K562 (cell line): ENCODE measurements around the gene CHAD. TPM values are rescaled to one million over a fixed set of nuclear protein-coding genes. Genes with fewer than 3 reads are reported as not detected.
A peak's percentile ranks its signal among the peaks of the same experiment; 100 is the strongest.

Source experiments
- CTBP1 ChIP-seq: fragments of 450-650 bp; IDR thresholded peaks from 2 replicates; pipeline ENCODE4 v1.6.1; 2016; ENCODE audit warnings: borderline replicate concordance
- DMBX1 ChIP-seq: fragments of 250-450 bp; sonication (Bioruptor Pico); IDR thresholded peaks from 2 replicates; pipeline ENCODE4 v1.8.0; 2022; ENCODE audit warnings: inconsistent platforms, mild to moderate bottlenecking, moderate library complexity, borderline replicate concordance
- E2F3 ChIP-seq: fragments of 250-450 bp; sonication (Bioruptor Pico); IDR thresholded peaks from 2 replicates; pipeline ENCODE4 v1.4.0; 2020; ENCODE audit warnings: mild to moderate bottlenecking
- HMG20B ChIP-seq: fragments of 250-450 bp; sonication (Bioruptor Pico); IDR thresholded peaks from 2 replicates; pipeline ENCODE4 v1.5.0; 2021; ENCODE audit warnings: mild to moderate bottlenecking
- IFI16 ChIP-seq: fragments of 250-450 bp; sonication (Bioruptor Pico); IDR thresholded peaks from 2 replicates; pipeline ENCODE4 v2.1.2; 2022; ENCODE audit warnings: mild to moderate bottlenecking, inconsistent platforms
- ILK ChIP-seq: fragments of 450-650 bp; IDR thresholded peaks from 2 replicates; pipeline ENCODE4 v1.6.1; 2016; ENCODE audit warnings: missing genetic modification characterization, low read depth, mild to moderate bottlenecking, missing compliant biosample characterization, moderate library complexity, borderline replicate concordance
- MCM2 ChIP-seq: fragments of 450-650 bp; IDR thresholded peaks from 2 replicates; pipeline ENCODE4 v1.6.1; 2017; ENCODE audit warnings: low read depth, mild to moderate bottlenecking
- MCM7 ChIP-seq, 2 experiments: fragments of 450-650 bp; IDR thresholded peaks; 2 replicates each; pipeline ENCODE4 v1.6.1; 2016 to 2018
- MECOM ChIP-seq: fragments of 250-450 bp; sonication (Bioruptor Pico); IDR thresholded peaks from 2 replicates; pipeline ENCODE4 v1.8.0; 2022; ENCODE audit warnings: inconsistent platforms
- MEF2A ChIP-seq: IDR thresholded peaks from 2 replicates; pipeline ENCODE4 v1.6.1; 2011; ENCODE audit warnings: low read depth, mild to moderate bottlenecking, low read length, moderate library complexity; ENCODE audit not compliant: control insufficient read depth
- NR1H2 ChIP-seq: sonication (generic); formaldehyde crosslinking; IDR thresholded peaks from 2 replicates; pipeline ENCODE4 v1.4.0; 2020; ENCODE audit warnings: mild to moderate bottlenecking, missing genetic modification reagents
- NUFIP1 ChIP-seq: fragments of 450-650 bp; IDR thresholded peaks from 2 replicates; pipeline ENCODE4 v1.6.1; 2018; ENCODE audit not compliant: partially characterized antibody
- SMARCA4 ChIP-seq: fragments of 450-650 bp; IDR thresholded peaks from 2 replicates; pipeline ENCODE4 v1.6.1; 2016
- SREBF2 ChIP-seq: sonication (generic); formaldehyde crosslinking; IDR thresholded peaks from 2 replicates; pipeline ENCODE4 v1.4.0; 2020; ENCODE audit warnings: mild to moderate bottlenecking, missing genetic modification reagents
- SUPT5H ChIP-seq: fragments of 450-650 bp; IDR thresholded peaks from 2 replicates; pipeline ENCODE4 v1.6.1; 2016
- XRCC4 ChIP-seq: IDR thresholded peaks from one replicate; pipeline ENCODE4 v1.6.1; 2011; ENCODE audit not compliant: insufficient read depth, insufficient read length; ENCODE audit errors: extremely low read depth
- ZBTB17 ChIP-seq: fragments of 450-650 bp; formaldehyde crosslinking; IDR thresholded peaks from 2 replicates; pipeline ENCODE4 v1.4.0; 2020; ENCODE audit warnings: mild to moderate bottlenecking
- ZNF232 ChIP-seq: sonication (generic); formaldehyde crosslinking; IDR thresholded peaks from 2 replicates; pipeline ENCODE4 v1.8.0; 2022; ENCODE audit warnings: mild to moderate bottlenecking, missing genetic modification reagents
- ZNF668 ChIP-seq: fragments of 250-450 bp; sonication (Bioruptor Pico); IDR thresholded peaks from 2 replicates; pipeline ENCODE4 v1.8.0; 2022; ENCODE audit warnings: mild to moderate bottlenecking, inconsistent platforms
- polyA plus RNA-seq, 8 experiments: library from polyadenylated mRNA; depleted of rRNA in 4 of 8; stranded (reverse) in 5 of 8; unstranded in 3 of 8; fragments of >200 nt; fragmentation: Nextera tagmentation in 2 of 8; fragmentation: Illumina TruSeq in 1 of 8; extraction: Ambion mirVana in 2 of 8; extraction: Trizol in 1 of 8; gene quantifications; 2 replicates each; pipeline versions ENCODE4 v1.2.1 to v1.2.3, GENCODE V29; 2011 to 2014; ENCODE audit warnings: inconsistent platforms in 1 of 8, missing spikeins in 1 of 8
- total RNA-seq, 7 experiments: library from RNA; depleted of rRNA in 6 of 7; stranded (reverse); fragments of >200 nt in 6 of 7; fragmentation: Illumina TruSeq in 2 of 7; extraction: Trizol in 2 of 7; gene quantifications; 2 replicates each; pipeline versions ENCODE4 v1.2.1 to v1.2.3, GENCODE V29; 2011 to 2021; ENCODE audit warnings: low replicate concordance in 1 of 7
- TF ChIP-seq, protein P1 (sequence below): fragments of 450-650 bp; IDR thresholded peaks from 2 replicates; pipeline ENCODE4 v1.6.1; 2017; ENCODE audit warnings: mild to moderate bottlenecking, moderate library complexity
- TF ChIP-seq, protein P2 (sequence below), 3 experiments: fragments of 200-800 bp in 1 of 3; sonication (Bioruptor generic) in 1 of 3; sonication (generic) in 1 of 3; formaldehyde crosslinking in 1 of 3; IDR thresholded peaks; 2 replicates each; pipeline versions ENCODE4 v1.6.1 to v1.8.0; 2016 to 2022; ENCODE audit warnings: mild to moderate bottlenecking in 2 of 3, missing compliant biosample characterization in 2 of 3, missing genetic modification characterization in 2 of 3, missing genetic modification reagents in 1 of 3
- TF ChIP-seq, protein P3 (sequence below): sonication (generic); formaldehyde crosslinking; IDR thresholded peaks from 2 replicates; pipeline ENCODE4 v1.8.0; 2022; ENCODE audit warnings: mild to moderate bottlenecking, missing genetic modification reagents
- TF ChIP-seq, protein P4 (sequence below), 2 experiments: fragments of 450-650 bp; conservative IDR thresholded peaks; 2 replicates each; pipeline ENCODE4 v1.6.1; 2017; ENCODE audit warnings: mild to moderate bottlenecking in 2 of 2, moderate library complexity in 2 of 2
- TF ChIP-seq, protein P5 (sequence below), 2 experiments: fragments of 450-650 bp in 1 of 2; sonication (generic) in 1 of 2; formaldehyde crosslinking; conservative IDR thresholded peaks; 2 replicates each; pipeline versions ENCODE4 v1.4.0 to v1.8.1; 2020 to 2022; ENCODE audit warnings: mild to moderate bottlenecking in 1 of 2, missing genetic modification reagents in 1 of 2
- TF ChIP-seq, protein P6 (sequence below): fragments of 250-450 bp; sonication (Bioruptor Pico); IDR thresholded peaks from 2 replicates; pipeline ENCODE4 v1.8.0; 2021; ENCODE audit warnings: moderate library complexity, mild to moderate bottlenecking, inconsistent platforms

Gene CHAD
- total and polyA plus RNA-seq, 9 of the 15 experiments (the other 6 are each of a cell fraction or from before 2014, with no cell fraction given), result not detected

DNA sequence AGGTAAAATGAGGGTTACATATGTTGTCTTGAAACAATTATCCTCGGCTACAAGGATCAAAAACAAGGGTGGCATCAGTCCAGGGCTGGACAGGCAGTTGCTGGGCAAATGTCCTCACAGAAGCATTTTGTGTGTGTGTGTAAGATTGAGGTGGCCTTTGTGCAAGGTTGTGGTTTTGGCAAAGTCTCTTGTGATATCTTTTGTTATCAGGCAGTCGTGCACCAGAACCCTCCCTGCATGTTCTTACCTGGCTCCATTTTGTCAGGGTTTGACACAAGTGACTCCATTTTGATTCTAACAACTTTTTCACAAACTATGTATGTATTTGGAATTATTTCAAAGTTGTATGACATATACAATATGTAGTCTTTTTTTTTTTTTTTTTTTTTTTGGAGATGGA lies 20.0 kb downstream of the CHAD start (continued):
- TF ChIP-seq, protein P1, sequence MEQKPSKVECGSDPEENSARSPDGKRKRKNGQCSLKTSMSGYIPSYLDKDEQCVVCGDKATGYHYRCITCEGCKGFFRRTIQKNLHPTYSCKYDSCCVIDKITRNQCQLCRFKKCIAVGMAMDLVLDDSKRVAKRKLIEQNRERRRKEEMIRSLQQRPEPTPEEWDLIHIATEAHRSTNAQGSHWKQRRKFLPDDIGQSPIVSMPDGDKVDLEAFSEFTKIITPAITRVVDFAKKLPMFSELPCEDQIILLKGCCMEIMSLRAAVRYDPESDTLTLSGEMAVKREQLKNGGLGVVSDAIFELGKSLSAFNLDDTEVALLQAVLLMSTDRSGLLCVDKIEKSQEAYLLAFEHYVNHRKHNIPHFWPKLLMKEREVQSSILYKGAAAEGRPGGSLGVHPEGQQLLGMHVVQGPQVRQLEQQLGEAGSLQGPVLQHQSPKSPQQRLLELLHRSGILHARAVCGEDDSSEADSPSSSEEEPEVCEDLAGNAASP, result no peak
- TF ChIP-seq SREBF2 (no peak), MCM2 (no peak), NR1H2 (CRISPR knock-in tag) (no peak), XRCC4 (no peak), CTBP1 (no peak), HMG20B (CRISPR knock-in tag) (no peak), MEF2A (no peak), MCM7 (IDR thresholded peaks at IDR 0.05) (no peak), NUFIP1 (no peak), ILK (tag) (no peak), E2F3 (peak; percentile 82; the same call in 1 of the 2 replicates), ZNF668 (CRISPR knock-in tag) (0 out of 2 replicates have a peak, but pooled peaks have one; percentile 29), ZNF232 (no peak), IFI16 (CRISPR knock-in tag) (0 out of 2 replicates have a peak, but pooled peaks have one; percentile 28), SMARCA4 (no peak), DMBX1 (CRISPR knock-in tag) (peak; percentile 91), SUPT5H (no peak), ZBTB17 (peak; percentile 67; the same call in 1 of the 2 replicates), MECOM (no peak)
- TF ChIP-seq, protein P2, sequence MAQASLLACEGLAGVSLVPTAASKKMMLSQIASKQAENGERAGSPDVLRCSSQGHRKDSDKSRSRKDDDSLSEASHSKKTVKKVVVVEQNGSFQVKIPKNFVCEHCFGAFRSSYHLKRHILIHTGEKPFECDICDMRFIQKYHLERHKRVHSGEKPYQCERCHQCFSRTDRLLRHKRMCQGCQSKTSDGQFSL (CRISPR knock-in tag; IDR thresholded peaks at IDR 0.05), result no peak
- TF ChIP-seq, protein P2 (tag; IDR thresholded peaks at IDR 0.05), result peak in 1 of 2 experiments; percentile 82; a peak in 1 of 4 replicates
- TF ChIP-seq, protein P3, sequence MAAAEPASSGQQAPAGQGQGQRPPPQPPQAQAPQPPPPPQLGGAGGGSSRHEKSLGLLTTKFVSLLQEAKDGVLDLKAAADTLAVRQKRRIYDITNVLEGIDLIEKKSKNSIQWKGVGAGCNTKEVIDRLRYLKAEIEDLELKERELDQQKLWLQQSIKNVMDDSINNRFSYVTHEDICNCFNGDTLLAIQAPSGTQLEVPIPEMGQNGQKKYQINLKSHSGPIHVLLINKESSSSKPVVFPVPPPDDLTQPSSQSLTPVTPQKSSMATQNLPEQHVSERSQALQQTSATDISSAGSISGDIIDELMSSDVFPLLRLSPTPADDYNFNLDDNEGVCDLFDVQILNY (CRISPR knock-in tag), result no peak
- TF ChIP-seq, protein P4, sequence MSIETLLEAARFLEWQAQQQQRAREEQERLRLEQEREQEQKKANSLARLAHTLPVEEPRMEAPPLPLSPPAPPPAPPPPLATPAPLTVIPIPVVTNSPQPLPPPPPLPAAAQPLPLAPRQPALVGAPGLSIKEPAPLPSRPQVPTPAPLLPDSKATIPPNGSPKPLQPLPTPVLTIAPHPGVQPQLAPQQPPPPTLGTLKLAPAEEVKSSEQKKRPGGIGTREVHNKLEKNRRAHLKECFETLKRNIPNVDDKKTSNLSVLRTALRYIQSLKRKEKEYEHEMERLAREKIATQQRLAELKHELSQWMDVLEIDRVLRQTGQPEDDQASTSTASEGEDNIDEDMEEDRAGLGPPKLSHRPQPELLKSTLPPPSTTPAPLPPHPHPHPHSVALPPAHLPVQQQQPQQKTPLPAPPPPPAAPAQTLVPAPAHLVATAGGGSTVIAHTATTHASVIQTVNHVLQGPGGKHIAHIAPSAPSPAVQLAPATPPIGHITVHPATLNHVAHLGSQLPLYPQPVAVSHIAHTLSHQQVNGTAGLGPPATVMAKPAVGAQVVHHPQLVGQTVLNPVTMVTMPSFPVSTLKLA (conservative IDR thresholded peaks at IDR 0.05), result no peak
- TF ChIP-seq, protein P5, sequence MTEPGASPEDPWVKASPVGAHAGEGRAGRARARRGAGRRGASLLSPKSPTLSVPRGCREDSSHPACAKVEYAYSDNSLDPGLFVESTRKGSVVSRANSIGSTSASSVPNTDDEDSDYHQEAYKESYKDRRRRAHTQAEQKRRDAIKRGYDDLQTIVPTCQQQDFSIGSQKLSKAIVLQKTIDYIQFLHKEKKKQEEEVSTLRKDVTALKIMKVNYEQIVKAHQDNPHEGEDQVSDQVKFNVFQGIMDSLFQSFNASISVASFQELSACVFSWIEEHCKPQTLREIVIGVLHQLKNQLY (CRISPR knock-in tag; conservative IDR thresholded peaks at IDR 0.05), result no peak
- TF ChIP-seq, protein P6, sequence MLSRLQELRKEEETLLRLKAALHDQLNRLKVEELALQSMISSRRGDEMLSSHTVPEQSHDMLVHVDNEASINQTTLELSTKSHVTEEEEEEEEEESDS (CRISPR knock-in tag), result no peak
